Measurements from ENCODE around the gene ABCG1.

- no peak for TF ChIP-seq POLR2A (IDR thresholded peaks at IDR 0.05)
- TF ChIP-seq CTCF (IDR thresholded peaks at IDR 0.05) = no peak
- TF ChIP-seq EP300 (IDR thresholded peaks at IDR 0.05) = no peak
- no peak for TF ChIP-seq POLR2AphosphoS5 (IDR thresholded peaks at IDR 0.05)
Observed at GRCh38 chr21:42338729-42339715, 120.1 kb downstream of the ABCG1 start.

All from stomach (tissue), 4 donors.